ENCODE results near the gene CLTCL1. TPM values are rescaled to one million over a fixed set of nuclear protein-coding genes. Genes with fewer than 3 reads are reported as not detected.

The CLTCL1 gene
- polyA plus RNA-seq, 1 donor (not counting 4 experiments of a cell fraction or from before 2014, with no cell fraction given): 12.4 TPM

GRCh38 chr22:19147195-19147780 lies 144.2 kb downstream of the CLTCL1 start:
- Histone ChIP-seq H3K9me1 (ENCODE audit: control insufficient read depth, extremely low read depth, insufficient read depth, low read length) (no peaks in the 10 kb centered on the region), H4K20me1 (ENCODE audit: control insufficient read depth, extremely low read depth, insufficient read depth, low read length) (no peaks in the 10 kb centered on the region), H3K4me3 (ENCODE audit: control insufficient read depth in 2 of 3, extremely low read depth in 1 of 3, insufficient read depth in 2 of 3, low read depth in 1 of 3, low read length in 3 of 3) (no peak overlapping the region), H3K27me3 (ENCODE audit: control insufficient read depth, extremely low read depth, insufficient read depth, low read length) (peaks cover 46% of the 10 kb centered on the region), H2AFZ (ENCODE audit: control insufficient read depth, low read length) (no peak overlapping the region), H3K9ac (ENCODE audit: control insufficient read depth, extremely low read depth, insufficient read depth, low read length) (no peak overlapping the region), H3K4me2 (ENCODE audit: control insufficient read depth, extremely low read depth, insufficient read depth, low read depth, low read length) (no peak overlapping the region), H3K79me2 (ENCODE audit: control insufficient read depth, insufficient read depth, low read length) (peaks cover 18% of the 10 kb centered on the region), H3K36me3 (ENCODE audit: control insufficient read depth in 2 of 2, extremely low read depth in 1 of 2, insufficient read depth in 2 of 2, low read length in 2 of 2) (peaks cover 0 to 3% of the 10 kb centered on the region in 2 experiments), H3K9me3 (ENCODE audit: control insufficient read depth, low read depth, low read length) (no peaks in the 10 kb centered on the region), H3K27ac (ENCODE audit: control insufficient read depth, insufficient read depth, low read length) (no peak overlapping the region), H3K4me1 (ENCODE audit: control insufficient read depth, extremely low read depth, insufficient read depth, low read length) (peaks cover 6% of the 10 kb centered on the region)
- TF ChIP-seq CTCF (optimal IDR thresholded peaks at IDR 0.05 in 1 of 3, IDR thresholded peaks at IDR 0.05 in 1 of 3, conservative IDR thresholded peaks at IDR 0.05 in 1 of 3; ENCODE audit: extremely low read depth in 1 of 3, insufficient read depth in 2 of 3, low read length in 3 of 3) (no peak), EZH2 (IDR thresholded peaks at IDR 0.05; ENCODE audit: low read length) (no peak)
- DNase-seq (ENCODE audit: low read depth, low spot score) (no peak), FAIRE-seq (no peak)
- dilution Hi-C loops (cut with MboI; ENCODE audit: extremely low pct_ligation_motif_present, low sequenced_read_pairs): no loop called here

- no peaks in the 10 kb centered on the region for H4K20me1 ChIP-seq (ENCODE audit: control insufficient read depth, extremely low read depth, insufficient read depth, low read length)
- no peak overlapping the region for H3K9ac ChIP-seq (ENCODE audit: control insufficient read depth, extremely low read depth, insufficient read depth, low read length)
- H3K27me3 ChIP-seq (ENCODE audit: control insufficient read depth, extremely low read depth, insufficient read depth, low read length): peaks cover 37% of the 10 kb centered on the region
- no peaks in the 10 kb centered on the region for H3K9me1 ChIP-seq (ENCODE audit: control insufficient read depth, extremely low read depth, insufficient read depth, low read length)
- TF ChIP-seq CTCF (optimal IDR thresholded peaks at IDR 0.05 in 1 of 3, IDR thresholded peaks at IDR 0.05 in 1 of 3, conservative IDR thresholded peaks at IDR 0.05 in 1 of 3; ENCODE audit: extremely low read depth in 1 of 3, insufficient read depth in 2 of 3, low read length in 3 of 3): no peak
- no peak for TF ChIP-seq EZH2 (IDR thresholded peaks at IDR 0.05; ENCODE audit: low read length)
- no peak overlapping the region for H3K27ac ChIP-seq (ENCODE audit: control insufficient read depth, insufficient read depth, low read length)
- H3K79me2 ChIP-seq (ENCODE audit: control insufficient read depth, insufficient read depth, low read length): peaks cover 20% of the 10 kb centered on the region
- dilution Hi-C loops (cut with MboI; ENCODE audit: extremely low pct_ligation_motif_present, low sequenced_read_pairs): no loop called here
- H3K4me3 ChIP-seq (ENCODE audit: control insufficient read depth in 2 of 3, extremely low read depth in 1 of 3, insufficient read depth in 2 of 3, low read depth in 1 of 3, low read length in 3 of 3): no peak overlapping the region
- no peak overlapping the region for H3K4me2 ChIP-seq (ENCODE audit: control insufficient read depth, extremely low read depth, insufficient read depth, low read depth, low read length)
- H3K9me3 ChIP-seq (ENCODE audit: control insufficient read depth, low read depth, low read length): no peaks in the 10 kb centered on the region
- no peak for FAIRE-seq
- H3K36me3 ChIP-seq (ENCODE audit: control insufficient read depth in 2 of 2, extremely low read depth in 1 of 2, insufficient read depth in 2 of 2, low read length in 2 of 2): peaks cover 0 to 6% of the 10 kb centered on the region in 2 experiments
- H3K4me1 ChIP-seq (ENCODE audit: control insufficient read depth, extremely low read depth, insufficient read depth, low read length): peaks cover 6% of the 10 kb centered on the region
- H2AFZ ChIP-seq (ENCODE audit: control insufficient read depth, low read length): no peak overlapping the region
- DNase-seq (ENCODE audit: low read depth, low spot score): no peak
Observed at GRCh38 chr22:19146215-19146968, 145.1 kb downstream of the CLTCL1 start.
